GM23338 (cell line): Measurements from ENCODE around the gene UNC5B.

ENCODE experiments used
- CTCF ChIP-seq, 2 experiments: fragments of 200-600 bp in 1 of 2; sonication (generic) in 1 of 2; conservative IDR thresholded peaks; 2 replicates each; pipeline versions ENCODE4 v1.5.1 to v1.6.1; 2016 to 2017; ENCODE audit warnings: antibody characterized with exemption in 2 of 2, low read depth in 2 of 2, mild to moderate bottlenecking in 2 of 2, moderate library complexity in 1 of 2
- ETS1 ChIP-seq: IDR thresholded peaks from 2 replicates; pipeline ENCODE4 v1.6.1; 2016; ENCODE audit warnings: antibody characterized with exemption
- EZH2 ChIP-seq: fragments of 200-600 bp; sonication (generic); IDR thresholded peaks from one replicate; pipeline ENCODE4 v1.8.0; 2017; ENCODE audit warnings: antibody characterized with exemption, mild to moderate bottlenecking, low read depth; ENCODE audit not compliant: unreplicated experiment
- EZH2phosphoT487 ChIP-seq: fragments of 200-600 bp; sonication (generic); IDR thresholded peaks from one replicate; pipeline ENCODE4 v1.8.1; 2018; ENCODE audit warnings: antibody characterized with exemption; ENCODE audit not compliant: unreplicated experiment
- JUNB ChIP-seq: IDR thresholded peaks from one replicate; pipeline ENCODE4 v1.6.1; 2016; ENCODE audit warnings: antibody characterized with exemption; ENCODE audit not compliant: unreplicated experiment
- POLR2AphosphoS5 ChIP-seq: IDR thresholded peaks from 2 replicates; pipeline ENCODE4 v1.6.1; 2016; ENCODE audit warnings: antibody characterized with exemption, low read depth
- REST ChIP-seq: IDR thresholded peaks from one replicate; pipeline ENCODE4 v1.6.1; 2018; ENCODE audit warnings: antibody characterized with exemption; ENCODE audit not compliant: unreplicated experiment
- ZNF331 ChIP-seq: fragments of 250-450 bp; sonication (Bioruptor Pico); IDR thresholded peaks from 2 replicates; pipeline ENCODE4 v1.5.0; 2020; ENCODE audit warnings: low read depth, mild to moderate bottlenecking, moderate library complexity
- ZNF462 ChIP-seq: fragments of 250-450 bp; sonication (Bioruptor Pico); IDR thresholded peaks from 2 replicates; pipeline ENCODE4 v1.5.0; 2020; ENCODE audit warnings: mild to moderate bottlenecking, moderate library complexity

- TF ChIP-seq JUNB (no peak), CTCF (conservative IDR thresholded peaks at IDR 0.05; ENCODE audit: low read depth in 2 of 2) (no peak), EZH2 (no peak), ZNF462 (CRISPR knock-in tag) (no peak), EZH2phosphoT487 (no peak), ETS1 (no peak), REST (no peak), POLR2AphosphoS5 (no peak), ZNF331 (CRISPR knock-in tag) (no peak)
Measured at GRCh38 chr10:71236286-71236685, 23.9 kb downstream of the UNC5B start.
